Activated naive CD4-positive, alpha-beta T cell treated with anti-CD3 and anti-CD28 coated beads, Interleukin-2, amount 50 U/mL, for 24 hours (primary cell): ENCODE results near the gene SAC3D1.
"Not testable (repeated sequence)": the region's sequence is repeated elsewhere in the genome, so short reads cannot be mapped to it uniquely, and the experiment has no call there.

Source experiments
- H3K27ac Mint-ChIP-seq: one replicate; pipeline ENCODE4 v1.8.0; 2021; ENCODE audit warnings: mild to moderate bottlenecking, mixed read lengths
- H3K27me3 Mint-ChIP-seq: one replicate; pipeline ENCODE4 v1.8.0; 2021; ENCODE audit warnings: mixed read lengths
- H3K36me3 Mint-ChIP-seq: one replicate; pipeline ENCODE4 v1.8.0; 2021; ENCODE audit warnings: mixed read lengths
- H3K4me1 Mint-ChIP-seq: one replicate; pipeline ENCODE4 v1.8.0; 2021; ENCODE audit warnings: mixed read lengths
- H3K4me3 Mint-ChIP-seq: one replicate; pipeline ENCODE4 v1.8.0; 2021; ENCODE audit warnings: mild to moderate bottlenecking, mixed read lengths
- H3K9me3 Mint-ChIP-seq: one replicate; pipeline ENCODE4 v1.8.0; 2021; ENCODE audit warnings: mixed read lengths

SAC3D1 gene

DNA sequence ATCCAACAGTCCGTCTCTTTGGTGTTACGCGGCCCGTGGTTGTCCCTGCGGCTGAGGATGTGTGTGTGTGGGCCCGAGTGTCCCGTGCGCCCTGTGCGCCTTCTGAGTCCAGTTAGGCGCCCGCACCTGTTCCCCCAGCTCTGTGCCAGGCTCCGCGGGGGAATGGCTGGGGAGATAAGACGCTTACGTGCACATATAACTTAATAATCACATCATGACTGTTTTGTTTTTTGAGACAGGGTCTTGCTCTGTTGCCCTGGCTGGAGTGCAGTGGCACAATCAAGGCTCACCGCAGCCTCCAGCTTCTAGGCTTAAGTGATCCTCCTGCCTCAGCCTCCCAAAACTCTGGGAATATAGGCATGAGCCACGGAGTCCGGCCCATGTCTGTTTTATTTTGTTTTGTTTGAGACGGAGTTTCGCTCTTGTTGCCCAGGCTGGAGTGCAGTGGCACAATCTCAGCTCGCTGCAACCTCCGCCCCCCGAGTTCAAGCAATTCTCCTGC, 26.2 kb upstream of the SAC3D1 start:
- Mint-ChIP-seq H3K9me3 (no peaks in the 10 kb centered on the region), H3K27ac (peak overlapping the region; percentile 95), H3K4me3 (peak overlapping the region; percentile 91), H3K27me3 (no peaks in the 10 kb centered on the region), H3K36me3 (peaks cover 7% of the 10 kb centered on the region), H3K4me1 (peaks cover 28% of the 10 kb centered on the region)

DNA sequence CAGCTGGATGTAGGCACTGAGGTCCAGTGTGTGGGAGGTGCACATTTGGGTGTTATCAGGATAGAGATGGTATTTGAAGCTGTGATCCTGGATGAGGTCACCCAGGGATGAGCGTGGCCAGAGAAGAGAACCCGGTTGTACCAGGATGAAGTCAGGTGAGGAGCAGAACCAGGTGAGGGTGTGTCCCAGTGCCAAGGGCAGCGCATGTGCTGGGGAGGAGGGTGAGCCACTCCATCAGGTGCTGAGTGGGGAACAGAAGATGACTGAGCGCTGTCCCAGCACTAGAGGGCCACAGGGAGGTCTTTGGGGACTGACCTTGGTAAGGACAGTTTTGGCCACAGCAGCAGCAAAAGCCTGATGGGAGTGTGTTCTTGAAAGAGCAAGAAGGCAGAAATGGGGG, 24.3 kb upstream of the SAC3D1 start:
- peaks cover 28% of the 10 kb centered on the region for H3K4me1 Mint-ChIP-seq
- H3K4me3 Mint-ChIP-seq: no peak overlapping the region
- H3K27ac Mint-ChIP-seq: peak overlapping the region; percentile 33
- peaks cover 7% of the 10 kb centered on the region for H3K36me3 Mint-ChIP-seq
- H3K27me3 Mint-ChIP-seq: no peaks in the 10 kb centered on the region
- H3K9me3 Mint-ChIP-seq: no peaks in the 10 kb centered on the region

DNA sequence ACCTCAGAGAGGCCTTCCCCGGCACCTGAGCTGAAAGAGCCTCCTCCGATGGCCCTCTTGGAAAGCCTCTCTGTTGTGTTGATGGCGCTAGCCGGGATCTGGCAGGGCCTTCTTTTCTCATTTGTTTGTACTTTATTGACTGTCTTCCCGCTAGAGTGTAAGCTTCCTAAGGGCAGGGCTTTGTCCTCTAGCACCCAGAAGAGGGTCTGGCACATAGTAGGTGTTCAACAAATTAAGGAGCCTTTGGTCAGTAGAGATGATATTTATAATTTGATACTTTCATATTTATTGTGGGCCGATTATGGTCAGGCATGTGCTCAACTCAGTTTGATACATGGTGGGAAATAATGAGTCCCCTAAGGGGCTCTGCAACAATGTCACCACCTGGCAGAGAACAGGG, 23.1 kb upstream of the SAC3D1 start:
- Mint-ChIP-seq H3K27ac (no peak overlapping the region), H3K27me3 (no peaks in the 10 kb centered on the region), H3K36me3 (peaks cover 7% of the 10 kb centered on the region), H3K4me1 (peaks cover 27% of the 10 kb centered on the region), H3K4me3 (no peak overlapping the region), H3K9me3 (no peaks in the 10 kb centered on the region)

DNA sequence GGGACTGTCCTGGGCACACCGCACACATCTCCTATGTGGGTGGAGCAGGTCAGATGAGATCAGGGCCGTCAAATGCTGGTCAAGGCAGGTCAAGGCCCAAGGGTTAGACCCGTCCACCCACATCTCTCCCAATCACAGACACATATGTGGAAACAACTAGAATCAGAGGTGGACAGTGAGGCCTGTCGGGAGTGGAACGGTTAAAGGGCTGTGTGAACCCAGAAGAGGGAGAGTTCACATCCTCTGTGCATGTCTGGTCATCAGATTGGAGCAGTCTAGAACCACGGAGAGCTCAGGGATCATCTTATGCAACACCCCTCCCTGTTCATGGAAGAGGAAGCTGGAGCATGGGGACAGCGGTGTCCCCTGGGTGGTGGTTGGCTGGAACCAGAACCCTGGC, 21.2 kb upstream of the SAC3D1 start:
- peaks cover 20% of the 10 kb centered on the region for H3K4me1 Mint-ChIP-seq
- H3K9me3 Mint-ChIP-seq: no peaks in the 10 kb centered on the region
- H3K27me3 Mint-ChIP-seq: no peaks in the 10 kb centered on the region
- H3K36me3 Mint-ChIP-seq: peaks cover 7% of the 10 kb centered on the region
- no peak overlapping the region for H3K27ac Mint-ChIP-seq
- H3K4me3 Mint-ChIP-seq: no peak overlapping the region

DNA sequence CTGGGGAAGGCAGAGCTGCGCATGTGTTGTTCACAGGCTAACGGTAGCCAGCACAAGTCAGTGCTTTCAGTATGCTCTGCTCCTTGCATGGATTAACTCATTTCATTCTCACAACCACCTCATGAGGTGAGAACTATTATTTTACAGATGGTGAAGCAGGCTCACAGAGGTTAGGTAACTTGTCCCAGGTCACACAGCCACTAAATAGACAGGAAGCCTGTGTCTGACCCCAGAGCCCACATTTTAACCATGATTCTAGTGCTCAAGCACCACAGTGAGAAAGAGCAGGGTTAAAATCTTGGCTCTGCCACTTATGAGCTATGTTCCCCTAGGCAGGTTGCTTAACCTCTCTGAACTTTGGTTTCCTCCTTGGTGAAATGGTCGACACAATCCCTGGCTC, 20.0 kb upstream of the SAC3D1 start:
- H3K9me3 Mint-ChIP-seq: no peaks in the 10 kb centered on the region
- H3K36me3 Mint-ChIP-seq: peaks cover 7% of the 10 kb centered on the region
- no peak overlapping the region for H3K27ac Mint-ChIP-seq

DNA sequence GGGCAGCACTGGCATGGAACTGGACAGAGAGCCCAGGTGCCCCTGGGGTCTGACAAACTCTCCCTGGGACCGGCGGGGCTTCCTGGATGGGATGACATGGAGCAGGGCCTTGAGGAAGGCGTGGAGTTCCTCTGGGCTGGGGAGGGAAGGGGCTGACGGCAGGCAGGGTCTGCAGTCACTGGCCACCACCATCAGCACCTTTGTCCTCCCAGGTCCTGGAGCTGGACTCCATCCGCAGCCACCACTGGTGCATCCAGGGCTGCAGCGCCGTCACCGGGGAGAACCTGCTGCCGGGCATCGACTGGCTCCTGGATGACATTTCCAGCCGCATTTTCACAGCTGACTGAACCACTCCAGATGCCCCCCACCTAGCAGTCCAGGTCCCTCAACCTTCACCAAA, 19.5 kb upstream of the SAC3D1 start:
- Mint-ChIP-seq H3K27me3 (no peaks in the 10 kb centered on the region), H3K36me3 (peaks cover 5% of the 10 kb centered on the region), H3K9me3 (no peaks in the 10 kb centered on the region), H3K4me3 (no peak overlapping the region), H3K4me1 (peaks cover 6% of the 10 kb centered on the region), H3K27ac (no peak overlapping the region)

More for the DNA sequence above, 20.0 kb upstream of the SAC3D1 start:
- Mint-ChIP-seq H3K4me1 (peaks cover 11% of the 10 kb centered on the region), H3K27me3 (no peaks in the 10 kb centered on the region), H3K4me3 (no peak overlapping the region)

DNA sequence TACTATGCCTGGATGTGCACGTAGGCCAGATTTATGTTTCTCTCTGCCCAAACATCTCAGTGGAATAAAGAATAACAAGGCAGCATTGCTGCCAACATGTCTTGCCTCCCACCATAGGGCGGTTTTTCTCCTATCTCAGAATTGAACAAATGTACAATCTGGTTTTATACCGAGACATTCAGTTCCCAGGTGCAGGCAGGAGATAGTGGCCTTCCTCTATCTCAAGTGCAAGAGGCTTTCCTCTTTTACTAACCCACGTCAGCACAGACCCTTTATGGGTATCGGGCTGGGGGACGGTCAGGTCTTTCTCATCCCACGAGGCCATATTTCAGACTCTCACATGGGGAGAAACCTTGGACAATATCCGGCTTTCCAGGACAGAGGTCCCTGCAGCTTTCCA, 17.5 kb upstream of the SAC3D1 start:
- H3K4me3 Mint-ChIP-seq, H3K27me3 Mint-ChIP-seq, H3K36me3 Mint-ChIP-seq, H3K9me3 Mint-ChIP-seq, H3K27ac Mint-ChIP-seq: not testable (repeated sequence)
- peaks cover 14% of the 10 kb centered on the region for H3K4me1 Mint-ChIP-seq

DNA sequence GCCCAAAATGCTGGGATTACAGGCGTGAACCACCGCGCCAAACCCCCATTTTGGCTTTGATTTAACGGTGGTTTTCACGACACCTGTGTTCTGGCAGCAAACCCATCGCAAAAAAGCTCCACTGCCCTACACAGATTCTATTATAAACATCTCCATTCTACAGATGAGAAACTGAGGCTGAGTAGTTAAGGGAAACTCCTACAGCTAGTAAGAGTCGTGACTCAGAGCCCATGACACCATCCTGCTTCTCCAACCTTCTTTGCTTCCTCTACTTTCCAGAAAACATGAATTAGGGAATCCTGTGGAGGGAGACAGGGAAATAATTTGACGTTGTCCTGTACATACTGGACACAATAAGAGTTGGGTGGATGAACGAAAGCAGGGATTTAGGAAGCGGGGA, 14.2 kb upstream of the SAC3D1 start:
- Mint-ChIP-seq H3K9me3 (no peaks in the 10 kb centered on the region), H3K4me1 (peaks cover 17% of the 10 kb centered on the region), H3K4me3 (peak overlapping the region; percentile 75), H3K27ac (peak overlapping the region; percentile 81), H3K27me3 (no peaks in the 10 kb centered on the region), H3K36me3 (no peaks in the 10 kb centered on the region)

DNA sequence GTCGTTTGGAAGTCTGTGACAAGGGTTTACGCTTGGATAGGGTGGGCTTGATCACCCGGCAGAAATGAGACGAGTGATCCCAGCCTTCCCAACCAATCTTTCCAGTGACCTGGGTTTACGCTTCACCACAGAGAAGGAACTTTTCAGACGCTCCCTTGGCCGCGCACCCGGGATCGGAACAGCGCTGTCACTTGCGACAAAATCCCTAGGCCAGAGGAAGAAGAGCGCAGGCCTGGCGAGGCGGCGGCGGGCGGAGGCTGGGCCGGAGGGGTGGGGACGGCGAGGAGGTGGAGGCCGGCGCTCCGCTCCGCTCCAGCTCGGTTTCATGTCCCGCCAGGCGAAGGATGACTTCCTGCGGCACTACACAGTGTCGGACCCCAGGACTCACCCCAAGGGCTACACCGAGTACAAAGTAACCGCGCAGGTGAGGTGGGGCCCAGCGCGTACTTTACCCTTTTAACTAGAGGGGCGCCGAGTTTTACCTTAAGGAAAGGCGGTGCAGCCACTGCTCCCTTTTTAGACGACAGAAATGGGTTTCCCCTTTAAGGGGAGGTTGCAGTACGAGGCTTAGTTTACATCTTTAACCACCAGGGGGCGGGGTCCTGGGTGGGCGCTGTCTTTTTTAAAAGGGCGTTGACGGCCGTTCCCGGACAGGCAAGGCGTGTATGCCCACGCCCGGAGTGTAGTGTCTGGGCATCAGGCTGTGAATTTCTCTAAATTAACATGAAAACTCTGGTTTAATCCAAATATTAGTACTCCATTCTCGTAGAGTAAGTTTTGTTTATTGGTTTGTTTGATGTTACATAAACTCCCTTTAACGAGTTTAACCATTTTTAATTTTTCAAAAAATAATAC, 13.6 kb upstream of the SAC3D1 start, which contains the start of gene SNX15:
SNX15 (plus strand) TSS at position 227 of the 855 bp plus-strand sequence; CDS start at position 326, 99 bp downstream.
- Mint-ChIP-seq H3K36me3 (no peaks in the 10 kb centered on the region), H3K27ac (peak within 1 kb of the TSS; percentile 81), H3K4me3 (peak within 1 kb of the TSS; percentile 75), H3K27me3 (no peaks in the 10 kb centered on the region), H3K9me3 (no peaks in the 10 kb centered on the region), H3K4me1 (peaks cover 17% of the 10 kb centered on the region)

DNA sequence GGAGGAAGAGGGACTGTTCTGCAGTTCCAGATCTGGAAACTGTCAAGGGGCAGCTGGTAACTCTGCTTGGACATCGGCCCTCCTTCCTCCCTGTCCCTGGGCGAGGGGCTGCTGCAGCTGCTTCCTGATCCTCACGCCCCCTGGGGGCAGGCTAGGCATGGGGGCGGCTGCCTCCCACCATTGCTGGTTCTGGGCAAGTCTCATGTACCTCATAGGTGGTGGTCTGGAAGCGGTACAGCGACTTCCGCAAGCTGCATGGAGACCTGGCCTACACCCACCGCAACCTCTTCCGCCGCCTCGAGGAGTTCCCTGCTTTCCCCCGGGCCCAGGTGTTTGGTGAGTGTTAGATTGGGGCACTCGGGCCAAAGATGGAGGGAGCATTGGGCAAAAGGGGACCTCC, 8.8 kb upstream of the SAC3D1 start:
- H3K27ac Mint-ChIP-seq: no peak overlapping the region
- H3K9me3 Mint-ChIP-seq: no peaks in the 10 kb centered on the region
- H3K36me3 Mint-ChIP-seq: no peaks in the 10 kb centered on the region
- H3K4me1 Mint-ChIP-seq: peaks cover 12% of the 10 kb centered on the region
- no peak overlapping the region for H3K4me3 Mint-ChIP-seq
- H3K27me3 Mint-ChIP-seq: no peaks in the 10 kb centered on the region

DNA sequence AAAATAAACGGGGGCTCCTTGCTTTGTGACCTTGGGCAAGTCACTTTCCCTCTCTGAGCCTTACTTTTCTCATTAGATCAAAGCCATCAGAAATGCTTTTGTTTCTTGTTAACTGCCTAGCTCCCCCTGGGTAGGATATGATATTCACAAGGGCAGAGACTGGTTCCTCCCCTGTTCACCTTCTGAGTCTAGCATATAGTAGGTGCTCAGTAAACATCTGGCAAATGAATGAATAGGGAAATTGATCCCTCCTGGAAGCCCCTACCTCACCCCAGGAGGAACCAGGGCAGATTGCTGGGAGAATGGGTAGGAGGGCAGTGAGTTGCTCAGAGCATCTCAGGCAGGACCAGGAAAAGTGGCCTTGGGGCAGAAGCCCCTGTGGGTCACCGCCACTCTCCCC, 6.6 kb upstream of the SAC3D1 start:
- no peak overlapping the region for H3K27ac Mint-ChIP-seq
- H3K36me3 Mint-ChIP-seq: no peaks in the 10 kb centered on the region
- no peaks in the 10 kb centered on the region for H3K27me3 Mint-ChIP-seq
- no peaks in the 10 kb centered on the region for H3K4me1 Mint-ChIP-seq
- no peaks in the 10 kb centered on the region for H3K9me3 Mint-ChIP-seq
- no peak overlapping the region for H3K4me3 Mint-ChIP-seq

DNA sequence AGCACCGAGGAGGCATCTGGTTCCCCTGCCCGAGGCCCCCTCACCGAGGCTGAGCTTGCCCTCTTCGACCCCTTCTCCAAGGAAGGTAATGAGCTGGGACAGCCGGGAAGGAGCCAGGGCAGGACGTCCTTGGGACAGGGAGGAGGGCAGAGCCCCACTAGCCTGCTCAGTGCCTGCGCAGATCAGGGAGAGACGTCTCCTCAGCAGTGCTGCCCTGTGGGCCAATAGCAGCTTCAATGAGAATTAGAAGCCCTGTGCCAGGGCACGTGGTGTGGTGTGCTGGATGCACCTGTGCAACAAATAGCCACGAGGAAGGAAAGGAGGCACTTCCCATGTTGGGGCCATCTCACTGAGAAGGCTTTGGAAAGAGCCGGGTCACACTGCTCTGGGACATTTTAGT, 5.4 kb upstream of the SAC3D1 start:
- no peaks in the 10 kb centered on the region for H3K27me3 Mint-ChIP-seq
- H3K9me3 Mint-ChIP-seq: no peaks in the 10 kb centered on the region
- H3K4me3 Mint-ChIP-seq: no peak overlapping the region
- peaks cover 2% of the 10 kb centered on the region for H3K4me1 Mint-ChIP-seq
- no peak overlapping the region for H3K27ac Mint-ChIP-seq
- H3K36me3 Mint-ChIP-seq: no peaks in the 10 kb centered on the region

DNA sequence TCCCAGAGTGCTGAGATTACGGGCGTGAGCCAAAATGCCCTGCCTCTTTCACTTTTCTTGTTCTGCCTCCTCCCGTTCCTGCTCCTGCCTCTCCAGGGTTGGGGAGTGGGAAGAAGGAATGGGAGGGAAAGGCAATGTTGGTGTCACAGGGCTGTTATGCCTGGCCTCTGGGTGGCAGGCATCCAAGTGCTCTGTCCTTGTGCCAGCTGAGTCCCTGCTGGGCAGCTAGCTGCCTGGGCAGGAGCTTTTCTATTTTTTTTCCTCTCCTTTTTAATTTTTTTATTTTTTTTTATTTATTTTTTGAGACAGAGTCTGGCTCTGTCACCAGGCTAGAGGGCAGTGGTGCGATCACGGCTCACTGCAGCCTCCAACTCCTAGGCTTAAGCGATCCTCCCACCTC, 4.1 kb upstream of the SAC3D1 start:
- H3K9me3 Mint-ChIP-seq: no peaks in the 10 kb centered on the region
- H3K4me1 Mint-ChIP-seq: peaks cover 7% of the 10 kb centered on the region
- H3K27ac Mint-ChIP-seq: no peak overlapping the region
- H3K4me3 Mint-ChIP-seq: no peak overlapping the region
- no peaks in the 10 kb centered on the region for H3K36me3 Mint-ChIP-seq
- no peaks in the 10 kb centered on the region for H3K27me3 Mint-ChIP-seq

DNA sequence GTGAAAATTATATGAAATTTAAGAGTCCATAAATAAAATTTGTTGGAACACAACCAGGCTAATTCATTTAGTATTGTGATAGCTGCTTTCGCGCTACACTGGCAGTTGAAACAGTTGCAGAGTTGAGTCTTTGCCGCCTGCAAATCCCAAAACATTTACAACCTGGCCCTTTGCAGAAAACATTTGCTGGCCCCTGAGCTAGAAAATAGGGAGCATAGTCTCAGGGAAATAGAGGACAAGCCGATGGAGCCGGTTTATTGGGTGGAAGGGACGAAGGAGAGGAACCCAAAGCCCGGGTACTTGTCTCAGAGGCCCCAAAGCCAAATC, 527 bp upstream of the SAC3D1 start:
- no peaks in the 10 kb centered on the region for H3K9me3 Mint-ChIP-seq
- H3K36me3 Mint-ChIP-seq: no peaks in the 10 kb centered on the region
- H3K4me1 Mint-ChIP-seq: peaks cover 18% of the 10 kb centered on the region
- peak overlapping the region; percentile 92 for H3K27ac Mint-ChIP-seq
- H3K27me3 Mint-ChIP-seq: no peaks in the 10 kb centered on the region
- peak overlapping the region; percentile 93 for H3K4me3 Mint-ChIP-seq

DNA sequence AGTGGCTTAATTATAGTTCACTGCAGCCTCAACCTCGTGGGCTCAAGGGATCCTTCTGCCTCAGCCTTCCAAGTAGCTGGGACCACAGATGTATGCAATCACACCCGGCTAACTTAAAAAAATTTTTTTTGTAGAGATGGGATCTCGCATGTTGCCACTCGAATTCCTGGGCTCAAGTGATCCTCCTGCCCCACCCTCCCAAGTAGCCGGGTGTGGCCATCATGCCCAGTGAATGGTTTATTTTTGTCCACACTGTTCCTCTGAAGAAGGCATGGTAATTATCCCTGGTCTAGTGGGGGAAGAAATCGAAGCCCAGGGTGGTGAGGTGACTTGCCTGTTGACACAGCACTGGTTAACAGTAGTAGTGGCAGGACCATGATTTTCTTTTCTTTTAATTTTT, 1.9 kb downstream of the SAC3D1 start:
- H3K36me3 Mint-ChIP-seq: no peaks in the 10 kb centered on the region
- H3K27me3 Mint-ChIP-seq: no peaks in the 10 kb centered on the region
- H3K27ac Mint-ChIP-seq: no peak overlapping the region
- peak overlapping the region; percentile 88 for H3K4me3 Mint-ChIP-seq
- H3K9me3 Mint-ChIP-seq: no peaks in the 10 kb centered on the region
- peaks cover 34% of the 10 kb centered on the region for H3K4me1 Mint-ChIP-seq

DNA sequence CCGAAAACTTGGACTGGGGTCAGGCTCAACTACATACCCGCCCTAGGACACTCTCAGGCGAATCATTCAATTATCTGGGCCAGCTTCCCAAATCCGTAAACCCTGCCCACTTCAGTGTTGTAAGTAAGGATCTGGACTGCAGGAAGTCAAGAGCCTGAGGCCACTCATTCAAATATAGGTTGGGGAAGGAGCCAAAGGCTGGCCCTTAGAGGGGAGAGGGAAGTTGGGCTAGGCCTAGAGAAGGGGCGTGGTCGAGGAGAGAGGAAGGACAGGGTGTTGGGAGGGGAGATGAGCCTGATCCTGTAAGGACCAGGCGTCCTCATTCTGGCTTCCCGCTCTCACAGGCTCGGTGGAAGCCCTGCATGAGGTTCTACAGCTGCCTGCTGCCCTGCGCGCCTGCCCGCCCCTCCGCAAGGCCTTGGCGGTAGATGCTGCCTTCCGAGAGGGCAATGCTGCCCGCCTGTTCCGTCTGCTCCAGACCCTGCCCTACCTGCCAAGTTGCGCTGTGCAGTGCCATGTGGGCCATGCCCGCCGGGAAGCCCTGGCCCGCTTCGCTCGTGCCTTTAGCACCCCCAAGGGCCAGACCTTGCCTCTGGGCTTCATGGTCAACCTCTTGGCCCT, 3.0 kb downstream of the SAC3D1 start:
- peak overlapping the region; percentile 86 for H3K27ac Mint-ChIP-seq
- H3K4me3 Mint-ChIP-seq: no peak overlapping the region
- no peaks in the 10 kb centered on the region for H3K9me3 Mint-ChIP-seq
- peaks cover 34% of the 10 kb centered on the region for H3K4me1 Mint-ChIP-seq
- H3K36me3 Mint-ChIP-seq: no peaks in the 10 kb centered on the region
- H3K27me3 Mint-ChIP-seq: no peaks in the 10 kb centered on the region
